ENCODE results near the gene ANKRD63.

The ANKRD63 gene

GRCh38 chr15:40295877-40296560, 13.2 kb upstream of the ANKRD63 start:
- no peak for DNase-seq (ENCODE audit: low spot score)

GRCh38 chr15:40295297-40295696, 12.4 kb upstream of the ANKRD63 start:
- no peak for DNase-seq (ENCODE audit: low spot score)

GRCh38 chr15:40293905-40294895, 11.3 kb upstream of the ANKRD63 start:
- no peak for DNase-seq (ENCODE audit: low spot score)

- no peak for DNase-seq (ENCODE audit: low spot score)
Observed at GRCh38 chr15:40293006-40293405, 10.1 kb upstream of the ANKRD63 start.

- no peak for DNase-seq (ENCODE audit: low spot score)
Observed at GRCh38 chr15:40292246-40292645, 9.4 kb upstream of the ANKRD63 start.

GRCh38 chr15:40290918-40291574, 8.2 kb upstream of the ANKRD63 start:
- no peak for DNase-seq (ENCODE audit: low spot score)

GRCh38 chr15:40290545-40290917, 7.7 kb upstream of the ANKRD63 start:
- DNase-seq (ENCODE audit: low spot score): no peak

GRCh38 chr15:40289140-40289775, 6.4 kb upstream of the ANKRD63 start:
- DNase-seq (ENCODE audit: low spot score): no peak

- DNase-seq (ENCODE audit: low spot score): no peak
Observed at GRCh38 chr15:40287968-40288367, 5.1 kb upstream of the ANKRD63 start.

- no peak for DNase-seq (ENCODE audit: low spot score)
Observed at GRCh38 chr15:40287505-40287904, 4.6 kb upstream of the ANKRD63 start.

GRCh38 chr15:40286794-40287193, 3.9 kb upstream of the ANKRD63 start:
- DNase-seq (ENCODE audit: low spot score): no peak

GRCh38 chr15:40286061-40286532, 3.2 kb upstream of the ANKRD63 start:
- DNase-seq (ENCODE audit: low spot score): no peak

GRCh38 chr15:40285554-40286011, 2.7 kb upstream of the ANKRD63 start:
- no peak for DNase-seq (ENCODE audit: low spot score)

- no peak for DNase-seq (ENCODE audit: low spot score)
Observed at GRCh38 chr15:40285151-40285550, 2.3 kb upstream of the ANKRD63 start.

GRCh38 chr15:40283615-40284300, 894 bp upstream of the ANKRD63 start:
- no peak for DNase-seq (ENCODE audit: low spot score)

- no peak for DNase-seq (ENCODE audit: low spot score)
Observed at GRCh38 chr15:40282147-40282868, 556 bp downstream of the ANKRD63 start.

- no peak for DNase-seq (ENCODE audit: low spot score)
Observed at GRCh38 chr15:40281801-40282146, 1.1 kb downstream of the ANKRD63 start.

GRCh38 chr15:40281057-40281800, 1.6 kb downstream of the ANKRD63 start:
- no peak for DNase-seq (ENCODE audit: low spot score)

GRCh38 chr15:40280260-40281056, 2.4 kb downstream of the ANKRD63 start:
- no peak for DNase-seq (ENCODE audit: low spot score)
